GM20431 (cell line): ENCODE data around the gene ECE1.

Experiments
- in situ Hi-C: fragments of 300-500 bp; cut with MseI, MboI; formaldehyde crosslinking; loops from one replicate; pipeline ENCODE4 v1.15.0; 2020; ENCODE audit warnings: low sequenced_read_pairs; ENCODE audit not compliant: unreplicated experiment

ECE1 gene

GRCh38 chr1:21168444-21168843 lies 121.8 kb downstream of the ECE1 start:
- in situ Hi-C loops, result no loop called here
